B cell (primary cell): ENCODE data around the gene LGSN. TPM values are rescaled to one million over a fixed set of nuclear protein-coding genes. Genes with fewer than 3 reads are reported as not detected.
"Not testable (repeated sequence)": the region's sequence is repeated elsewhere in the genome, so short reads cannot be mapped to it uniquely, and the experiment has no call there.

Experiments used
- ATAC-seq: fragments of 200-7000 bp; cut with Tn5 transposase; one replicate; pipeline ENCODE4 v1.10.0; 2021; ENCODE audit warnings: low read depth, mild to moderate bottlenecking, moderate number of reproducible peaks, moderate library complexity
- CTCF ChIA-PET: fragments of 350-600 bp; sonication (Branson Sonifier 250); formaldehyde crosslinking; loops from one replicate; lab custom pipeline; 2021; ENCODE audit warnings: antibody characterized with exemption, inconsistent platforms; lab: Charles Lee
- POLR2A ChIA-PET: fragments of 350-600 bp; sonication (Branson Sonifier 250); formaldehyde crosslinking; loops from one replicate; lab custom pipeline; 2021; ENCODE audit warnings: antibody characterized with exemption; lab: Charles Lee
- DNase-seq: peaks from one replicate; pipeline ENCODE4 v3.0.0; 2013
- H2AFZ ChIP-seq: 2 replicates; pipeline ENCODE4 v1.6.1; 2012; ENCODE audit warnings: mild to moderate bottlenecking, low read depth, low read length; ENCODE audit not compliant: insufficient read depth, poor library complexity, severe bottlenecking
- H3K27ac ChIP-seq, 2 donors: 1 replicate in 1 of 2; 2 replicates in 1 of 2; pipeline ENCODE4 v1.5.1; 2012 to 2013; ENCODE audit warnings: low read length in 2 of 2, mild to moderate bottlenecking in 2 of 2, moderate library complexity in 1 of 2
- H3K27me3 ChIP-seq, 4 experiments: fragments of 200-600 bp in 1 of 4; sonication (generic) in 1 of 4; replicated peaks in 1 of 4; 1 replicate in 2 of 4; 2 replicates in 2 of 4; pipeline versions ENCODE4 v1.6.1 to v1.7.0; 2013 to 2016; ENCODE audit warnings: low read length in 3 of 4, mild to moderate bottlenecking in 2 of 4, mixed read lengths in 1 of 4, moderate library complexity in 1 of 4; ENCODE audit not compliant: insufficient read depth in 4 of 4, control insufficient read depth in 3 of 4; ENCODE audit errors: control extremely low read depth in 1 of 4
- H3K36me3 ChIP-seq, 2 experiments: replicated peaks in 1 of 2; 1 replicate in 1 of 2; 2 replicates in 1 of 2; pipeline versions ENCODE4 v1.6.1 to v1.7.1; 2013; ENCODE audit warnings: low read length in 1 of 2; ENCODE audit not compliant: insufficient read depth in 2 of 2, control insufficient read depth in 1 of 2; ENCODE audit errors: control extremely low read depth in 1 of 2, extremely low read depth in 1 of 2
- H3K4me1 ChIP-seq, 2 donors: fragments of 200-600 bp in 1 of 2; sonication (generic) in 1 of 2; 1 replicate in 1 of 2; 2 replicates in 1 of 2; pipeline versions ENCODE4 v1.5.1 to v1.6.1; 2013 to 2017; ENCODE audit warnings: low read length in 2 of 2; ENCODE audit not compliant: control insufficient read depth in 2 of 2, insufficient read depth in 2 of 2
- H3K4me2 ChIP-seq: replicated peaks from 2 replicates; pipeline ENCODE3; 2012; ENCODE audit warnings: mild to moderate bottlenecking, low read depth, low read length; ENCODE audit not compliant: poor library complexity, severe bottlenecking
- H3K4me3 ChIP-seq, 5 experiments: fragments of 200-600 bp in 1 of 5; sonication (generic) in 1 of 5; 1 replicate in 3 of 5; 2 replicates in 2 of 5; pipeline versions ENCODE4 v1.5.1 to v1.7.0; 2011 to 2016; ENCODE audit warnings: low read length in 4 of 5, mild to moderate bottlenecking in 4 of 5, low read depth in 2 of 5, control low read depth in 1 of 5, moderate library complexity in 1 of 5; ENCODE audit not compliant: insufficient read depth in 1 of 5; ENCODE audit errors: control extremely low read depth in 1 of 5, extremely low read depth in 1 of 5
- H3K79me2 ChIP-seq: fragments of 200-600 bp; sonication (generic); one replicate; pipeline ENCODE4 v1.6.0; 2016; ENCODE audit warnings: low read length; ENCODE audit not compliant: control insufficient read depth, insufficient read depth
- H3K9ac ChIP-seq: fragments of 200-600 bp; sonication (generic); 2 replicates; pipeline ENCODE4 v1.6.1; 2017; ENCODE audit warnings: mild to moderate bottlenecking, low read length, moderate library complexity
- H3K9me3 ChIP-seq, 3 donors: one replicate each; pipeline versions ENCODE4 v1.6.1 to v1.7.1; 2013; ENCODE audit warnings: low read length in 2 of 3; ENCODE audit not compliant: control insufficient read depth in 2 of 3, insufficient read depth in 1 of 3; ENCODE audit errors: control extremely low read depth in 1 of 3
- H4K20me1 ChIP-seq: 2 replicates; pipeline ENCODE4 v1.6.0; 2012; ENCODE audit warnings: mild to moderate bottlenecking, low read length; ENCODE audit not compliant: insufficient read depth, control insufficient read depth, poor library complexity, severe bottlenecking
- H3K27ac Mint-ChIP-seq: one replicate; pipeline ENCODE4 v1.8.0; 2021; ENCODE audit warnings: mixed read lengths
- H3K27me3 Mint-ChIP-seq: one replicate; pipeline ENCODE4 v1.8.0; 2021; ENCODE audit warnings: mixed read lengths
- H3K4me1 Mint-ChIP-seq: one replicate; pipeline ENCODE4 v1.8.0; 2021; ENCODE audit warnings: mixed read lengths
- H3K4me3 Mint-ChIP-seq: one replicate; pipeline ENCODE4 v1.8.0; 2021; ENCODE audit warnings: mixed read lengths
- H3K9me3 Mint-ChIP-seq: one replicate; pipeline ENCODE4 v1.8.0; 2022; ENCODE audit warnings: mixed read lengths; ENCODE audit not compliant: insufficient read depth
- WGBS: methylation state at CpG from one replicate; pipeline ENCODE4 v1.1.5; 2013; ENCODE audit warnings: missing lambda C conversion rate; ENCODE audit not compliant: insufficient coverage; 5-methylcytosine and 5-hydroxymethylcytosine counted together
- intact Hi-C: fragments of 100-400 bp; cut with micrococcal nuclease; formaldehyde crosslinking; loops from one replicate; pipeline ENCODE4 v1.10.0; 2022
- polyA plus RNA-seq: library from polyadenylated mRNA; depleted of rRNA; stranded (reverse); fragments of >200 nt; gene quantifications from 2 replicates; pipeline ENCODE4 v1.2.3, GENCODE V29; 2012
- total RNA-seq, 2 donors: library from RNA; stranded (reverse); fragments of 120-200 nt in 1 of 2; gene quantifications; 1 replicate in 1 of 2; 2 replicates in 1 of 2; pipeline versions ENCODE4 v1.2.3 to v1.2.4, GENCODE V29; 2013 to 2022

The LGSN gene
- total and polyA plus RNA-seq, 2 donors (not counting 1 experiment from before 2014, with no cell fraction given): not detected

GRCh38 chr6:63362500-63363120, 42.8 kb upstream of the LGSN start:
- CTCF ChIA-PET, intact Hi-C loops, H3K36me3 ChIP-seq, H3K4me1 Mint-ChIP-seq, DNase-seq, H4K20me1 ChIP-seq, H3K27ac ChIP-seq, ATAC-seq, H3K27ac Mint-ChIP-seq, H2AFZ ChIP-seq, H3K9me3 Mint-ChIP-seq, H3K4me2 ChIP-seq, POLR2A ChIA-PET, H3K79me2 ChIP-seq, H3K4me3 Mint-ChIP-seq, H3K27me3 ChIP-seq, H3K4me1 ChIP-seq, H3K9ac ChIP-seq, H3K4me3 ChIP-seq: not testable (repeated sequence)
- 94% methylated on average over 7 of the region's 10 CpGs for WGBS
- peaks cover 0 to 13% (median 0%) of the 10 kb centered on the region in 3 donors for H3K9me3 ChIP-seq
- peaks cover 14% of the 10 kb centered on the region for H3K27me3 Mint-ChIP-seq

GRCh38 chr6:63357384-63357783, 37.6 kb upstream of the LGSN start:
- H3K79me2 ChIP-seq, H3K9me3 Mint-ChIP-seq, CTCF ChIA-PET, H2AFZ ChIP-seq, H3K27ac Mint-ChIP-seq, H3K4me3 Mint-ChIP-seq, H3K4me3 ChIP-seq, POLR2A ChIA-PET, intact Hi-C loops, H3K9ac ChIP-seq, H3K27me3 ChIP-seq, DNase-seq, H3K4me2 ChIP-seq, H3K36me3 ChIP-seq, H3K27me3 Mint-ChIP-seq, H3K27ac ChIP-seq, H4K20me1 ChIP-seq, ATAC-seq: not testable (repeated sequence)
- peaks cover 14% of the 10 kb centered on the region for H3K4me1 Mint-ChIP-seq
- no CpG with 5 or more reads among the region's 3 CpGs for WGBS
- peaks cover 10 to 14% of the 10 kb centered on the region in 2 donors for H3K4me1 ChIP-seq
- H3K9me3 ChIP-seq: peaks cover 0 to 10% (median 0%) of the 10 kb centered on the region in 3 donors
